ENCODE data around the gene FNDC3A.
"Not testable (repeated sequence)": the region's sequence is repeated elsewhere in the genome, so short reads cannot be mapped to it uniquely, and the experiment has no call there.

Gene FNDC3A

DNA sequence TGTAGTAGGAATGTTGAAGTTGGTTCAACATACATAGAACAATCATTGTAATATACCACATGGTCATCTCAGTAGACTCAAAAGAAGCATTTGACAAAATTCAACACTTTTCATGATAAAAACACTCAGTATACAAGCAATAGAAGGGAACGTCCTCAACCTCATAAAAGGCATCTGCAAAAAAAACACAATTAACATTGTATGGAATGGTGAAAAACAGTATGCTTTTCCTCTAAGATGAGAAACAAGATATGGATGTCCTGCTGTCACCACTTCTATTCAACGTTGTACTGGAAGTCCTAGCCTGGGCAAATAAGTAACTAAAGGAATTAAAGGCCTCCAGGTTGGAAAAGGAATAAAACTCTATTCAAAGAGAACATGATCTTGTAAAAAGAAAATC, 54.5 kb downstream of the FNDC3A start:
- no peak for DNase-seq (ENCODE audit: low read depth in 2 of 2)

DNA sequence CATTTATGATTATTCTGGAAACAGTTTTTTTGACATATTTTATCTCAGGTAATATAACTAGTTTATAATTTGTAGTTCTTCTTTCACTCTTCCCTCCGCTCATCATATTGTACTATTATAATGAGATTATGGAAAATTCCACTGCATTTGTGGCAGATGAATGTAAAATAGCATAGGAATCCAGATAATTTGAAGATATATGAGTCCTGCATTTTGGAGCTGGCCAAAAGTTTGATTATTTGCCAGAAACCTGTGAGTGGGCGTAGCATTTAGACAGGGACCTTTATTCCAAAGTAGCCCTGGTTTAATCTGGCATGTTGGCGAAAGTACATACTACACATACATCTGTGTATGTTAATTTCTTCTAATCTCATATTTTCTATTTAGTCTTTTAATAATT, 65.2 kb downstream of the FNDC3A start:
- DNase-seq (ENCODE audit: low read depth in 2 of 2), result no peak

DNA sequence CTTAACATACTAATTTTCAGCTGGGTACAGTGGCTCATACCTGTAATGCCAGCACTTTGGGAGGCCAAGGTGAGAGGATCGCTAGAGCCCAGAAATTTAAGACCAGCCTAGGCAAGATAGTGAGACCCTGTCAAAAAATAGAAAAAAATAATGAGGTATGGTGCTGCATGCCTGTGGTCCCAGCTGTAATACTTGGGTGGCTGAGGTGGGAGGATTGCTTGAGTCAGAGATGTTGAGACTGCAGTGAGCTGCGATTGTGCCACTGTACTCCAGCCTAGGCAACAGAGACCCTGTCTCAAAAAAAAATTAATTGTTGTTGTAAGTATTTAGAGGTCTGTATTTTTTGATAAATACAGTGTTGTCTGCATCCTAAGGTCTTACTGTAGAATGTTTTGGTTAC, 66.8 kb downstream of the FNDC3A start:
- DNase-seq (ENCODE audit: low read depth in 2 of 2), result no peak

DNA sequence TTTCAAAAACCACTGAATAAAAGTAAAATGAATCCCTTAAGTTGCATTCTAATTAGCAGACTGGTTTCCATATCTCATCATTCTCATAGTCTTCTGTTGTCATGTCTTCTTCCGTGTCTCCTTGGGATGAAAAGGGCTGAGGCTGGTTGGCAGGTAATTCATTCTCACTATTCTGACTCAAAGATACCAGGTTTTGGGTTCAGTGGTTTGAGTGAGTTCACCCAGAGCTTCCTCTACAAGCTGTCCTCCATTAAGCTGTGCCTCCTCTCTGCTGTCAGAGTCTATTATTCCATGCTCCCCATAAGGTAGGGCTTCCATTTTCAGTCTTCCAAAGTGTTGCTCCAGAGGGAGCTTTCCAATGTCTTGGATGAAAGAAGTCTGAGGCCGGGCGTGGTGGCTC, 68.3 kb downstream of the FNDC3A start:
- no peak for DNase-seq (ENCODE audit: low read depth in 2 of 2)

DNA sequence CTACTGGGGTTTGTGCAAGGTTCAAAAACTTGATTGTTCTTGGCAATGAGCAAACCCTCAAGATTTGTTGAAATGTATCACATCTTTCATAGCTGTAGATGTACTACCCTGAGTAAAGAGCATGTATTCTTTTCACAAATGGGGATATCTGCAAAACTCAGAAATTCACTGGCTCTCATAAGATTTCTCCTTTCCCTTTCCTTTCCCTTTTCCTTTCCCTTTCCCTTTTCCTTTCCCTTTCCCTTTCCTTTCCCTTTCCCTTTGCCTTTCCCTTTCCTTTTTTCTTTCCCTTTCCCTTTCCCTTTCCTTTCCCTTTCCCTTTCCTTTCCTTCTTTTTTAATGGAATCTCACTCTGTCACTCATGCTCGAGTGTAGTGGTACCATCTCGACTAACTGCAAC, 69.1 kb downstream of the FNDC3A start:
- no peak for DNase-seq (ENCODE audit: low read depth in 2 of 2)

DNA sequence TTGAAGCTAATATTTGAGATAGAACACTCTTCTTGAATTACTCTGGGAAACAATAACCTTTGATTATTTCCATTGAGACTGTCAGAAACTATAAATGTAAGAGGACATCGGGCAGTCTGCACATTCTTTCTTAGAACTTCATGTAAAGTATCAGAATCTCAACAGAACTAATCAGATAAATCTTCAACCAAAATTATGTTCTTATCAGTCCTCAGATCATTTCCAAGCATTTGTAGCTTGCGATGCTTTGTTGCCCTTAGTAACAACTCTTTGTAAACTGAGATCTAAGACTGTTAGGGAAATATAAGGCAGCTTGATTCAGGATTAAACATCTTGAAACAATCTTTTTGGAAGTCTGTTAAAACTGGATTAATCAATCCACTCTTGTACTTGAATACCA, 70.3 kb downstream of the FNDC3A start:
- no peak for DNase-seq (ENCODE audit: low read depth in 2 of 2)

DNA sequence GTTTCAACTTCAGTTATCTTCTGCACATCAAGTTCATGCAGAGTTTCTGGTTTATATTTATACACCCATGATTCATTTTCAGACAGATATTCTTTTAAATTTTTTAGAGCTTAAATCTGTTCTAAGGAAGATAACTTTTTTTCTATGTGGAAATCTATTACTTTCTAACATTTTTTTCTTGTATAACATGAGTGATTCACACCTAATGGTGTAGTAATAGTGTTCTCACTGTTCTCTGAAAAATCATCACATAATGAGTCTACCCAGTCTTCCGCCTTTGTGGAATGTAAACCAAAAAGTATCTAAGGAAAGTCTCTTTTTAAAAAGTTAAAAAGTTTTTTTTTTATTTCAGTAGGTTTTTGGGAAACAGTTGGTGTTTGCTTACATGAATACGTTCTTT, 70.8 kb downstream of the FNDC3A start:
- DNase-seq (ENCODE audit: low read depth in 2 of 2), result no peak

DNA sequence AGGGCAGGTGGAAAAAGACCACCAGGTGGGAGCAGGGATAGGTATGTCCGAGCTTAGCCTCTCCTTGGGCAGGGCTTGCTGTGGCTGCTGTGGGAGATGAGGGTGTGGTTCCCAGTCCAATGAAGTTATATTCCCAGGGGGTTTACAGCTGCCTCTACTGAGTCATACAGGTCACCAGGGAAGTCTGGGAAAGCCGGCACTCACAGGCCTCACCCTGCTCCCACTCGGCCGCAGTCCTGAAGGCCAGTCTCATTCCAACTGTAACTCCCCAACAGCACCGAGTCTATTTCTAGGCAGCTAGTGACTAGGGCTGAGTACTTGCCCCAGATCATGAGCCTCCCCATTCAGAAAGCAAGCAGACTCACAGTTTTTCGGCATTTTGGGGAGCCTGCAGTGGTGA, 77.1 kb downstream of the FNDC3A start:
- DNase-seq (ENCODE audit: low read depth in 2 of 2), result no peak

DNA sequence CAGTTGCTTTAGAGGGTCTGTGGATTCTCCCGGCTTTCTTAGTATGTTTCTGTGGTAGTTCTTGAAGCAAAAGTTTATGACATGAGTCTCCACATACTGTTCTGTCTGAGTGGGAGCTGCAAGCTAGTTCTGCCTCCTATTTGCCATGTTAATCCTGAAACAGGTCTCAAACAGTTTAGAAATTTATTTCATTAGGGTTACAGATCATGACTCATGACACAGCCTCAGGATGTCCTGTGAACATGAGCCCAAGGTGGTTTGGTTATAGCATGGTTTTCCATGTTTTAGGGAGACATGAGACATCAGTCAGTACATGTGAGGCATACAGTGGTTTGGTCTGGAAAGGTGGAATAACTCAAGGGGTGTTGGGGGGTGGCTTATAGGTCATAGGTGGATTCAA, 77.5 kb downstream of the FNDC3A start:
- no peak for DNase-seq (ENCODE audit: low read depth in 2 of 2)

DNA sequence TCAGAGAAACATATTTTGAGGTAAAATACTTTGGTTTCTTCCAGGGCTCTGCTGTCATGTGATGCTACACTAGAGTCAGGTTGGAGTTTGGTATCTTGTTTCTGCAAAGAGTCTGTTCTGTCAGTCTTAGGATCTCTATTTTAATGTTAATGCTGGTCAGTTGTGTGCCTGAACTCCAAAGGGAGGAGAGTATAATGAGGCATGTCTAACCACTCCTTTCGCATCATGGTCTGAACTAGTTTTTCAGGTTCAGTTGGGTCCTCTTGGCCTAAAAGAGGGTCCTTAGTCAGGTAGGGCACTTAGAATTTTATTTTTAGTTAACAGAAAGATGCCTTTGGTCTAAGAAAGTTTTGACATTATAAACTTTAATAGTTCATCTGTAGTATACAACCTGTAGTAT, 78.2 kb downstream of the FNDC3A start:
- no peak for DNase-seq (ENCODE audit: low read depth in 2 of 2)

DNA sequence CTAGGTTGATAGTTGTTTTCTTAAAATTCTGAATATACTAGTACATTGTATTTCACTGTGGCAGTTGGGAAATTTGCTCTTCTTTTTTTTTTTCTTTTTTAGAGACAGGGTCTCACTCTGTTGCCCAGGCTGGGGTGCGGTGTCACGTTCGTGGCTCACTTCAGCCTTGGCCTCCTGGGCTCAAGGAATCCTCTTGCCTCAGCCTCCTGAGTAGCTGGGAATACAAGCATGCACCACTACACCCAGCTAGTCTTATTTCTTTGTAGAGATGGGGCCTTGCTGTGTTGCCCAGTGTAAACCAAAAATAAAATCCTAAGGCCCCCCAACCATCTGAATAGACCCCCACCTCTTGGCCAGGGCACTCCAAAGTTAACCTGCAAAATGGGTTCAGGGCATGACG, 79.3 kb downstream of the FNDC3A start:
- no peak for DNase-seq (ENCODE audit: low read depth in 2 of 2)

DNA sequence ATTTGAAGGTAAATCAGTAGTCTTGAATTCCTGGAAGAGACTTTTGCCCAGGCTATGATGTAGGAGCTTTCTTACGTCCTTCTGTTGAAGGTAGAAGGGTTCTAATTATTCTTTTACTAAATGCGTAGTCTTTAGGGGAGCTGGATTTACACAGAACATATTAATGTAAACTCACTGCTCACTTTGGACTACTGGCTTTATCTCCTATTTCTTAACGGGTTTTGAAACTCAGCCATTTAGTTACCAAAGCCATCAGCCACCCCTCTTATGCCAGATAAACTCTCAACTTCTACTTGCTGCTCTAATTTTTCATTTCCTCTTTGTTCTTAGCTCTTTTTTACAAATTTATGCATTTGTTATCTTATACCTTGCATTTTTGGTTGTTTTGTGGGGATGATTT, 81.5 kb downstream of the FNDC3A start:
- DNase-seq (ENCODE audit: low read depth in 2 of 2), result no peak

DNA sequence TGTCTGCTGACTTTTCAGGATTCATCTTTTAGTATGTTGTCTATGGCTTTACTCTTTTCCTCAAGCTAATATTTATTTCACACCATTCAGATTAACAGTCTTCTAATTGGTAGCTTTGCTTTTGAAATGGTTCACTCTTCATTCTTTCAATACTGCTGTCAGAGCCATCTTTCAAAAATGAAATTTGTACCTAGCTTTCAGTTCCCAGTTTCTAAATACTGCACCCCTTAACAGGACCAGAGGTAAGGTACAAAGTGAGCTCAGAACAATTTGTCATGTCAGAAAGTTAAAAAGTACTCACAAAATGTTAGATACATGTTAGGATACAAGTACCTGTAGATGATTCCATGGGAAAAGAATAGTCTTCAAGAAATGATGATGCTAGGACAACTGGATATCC, 83.0 kb downstream of the FNDC3A start:
- no peak for DNase-seq (ENCODE audit: low read depth in 2 of 2)

DNA sequence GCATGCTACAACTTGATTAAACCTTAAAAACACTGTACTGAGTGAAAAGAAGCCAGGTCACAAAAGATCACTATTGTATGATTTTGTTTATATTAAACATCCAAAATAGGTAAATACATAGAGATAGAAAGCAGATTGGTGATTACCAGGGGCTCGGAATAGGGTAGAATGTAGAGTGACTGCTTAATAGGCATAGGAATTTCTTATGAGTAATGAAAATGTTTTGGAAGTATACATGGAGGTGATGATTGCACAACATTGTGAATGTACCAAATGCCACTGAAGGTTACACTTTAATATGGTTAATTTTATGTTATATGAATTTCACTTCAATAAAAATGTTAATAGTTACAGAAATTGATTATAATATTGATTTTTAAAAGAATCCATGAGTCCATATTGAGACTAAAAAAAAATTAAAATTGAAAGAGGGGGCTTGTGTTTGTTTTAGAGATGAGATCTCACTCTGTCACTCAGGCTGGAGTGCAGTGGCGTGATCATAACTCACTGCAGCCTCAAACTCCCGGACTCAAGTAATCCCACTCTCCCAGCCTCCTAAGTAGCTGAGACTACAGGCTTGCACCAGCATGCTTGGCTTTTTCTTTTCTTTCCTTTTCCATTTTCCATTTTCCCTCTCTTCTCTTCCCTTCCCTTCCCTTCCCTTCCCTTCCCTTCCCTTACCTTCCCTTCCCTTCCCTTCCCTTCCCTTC, 85.1 kb downstream of the FNDC3A start:
- no peak for DNase-seq (ENCODE audit: low read depth in 2 of 2)

DNA sequence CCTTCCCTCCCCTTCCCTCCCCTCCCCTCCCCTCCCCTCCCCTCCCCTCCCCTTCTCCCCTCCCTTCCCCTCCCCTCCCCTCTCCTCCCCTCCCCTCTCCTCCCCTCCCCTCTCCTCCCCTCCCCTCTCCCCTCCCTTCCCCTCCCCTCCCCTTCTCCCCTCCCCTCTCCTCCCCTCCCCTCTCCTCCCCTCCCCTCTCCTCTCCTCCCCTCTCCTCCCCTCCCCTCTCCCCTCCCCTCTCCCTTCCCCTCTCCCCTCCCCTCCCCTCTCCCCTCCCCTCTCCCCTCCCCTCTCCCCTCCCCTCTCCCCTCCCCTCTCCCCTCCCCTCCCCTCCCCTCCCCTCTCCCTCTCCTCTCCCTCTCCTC, 85.7 kb downstream of the FNDC3A start:
- DNase-seq (ENCODE audit: low read depth in 2 of 2), result not testable (repeated sequence)

DNA sequence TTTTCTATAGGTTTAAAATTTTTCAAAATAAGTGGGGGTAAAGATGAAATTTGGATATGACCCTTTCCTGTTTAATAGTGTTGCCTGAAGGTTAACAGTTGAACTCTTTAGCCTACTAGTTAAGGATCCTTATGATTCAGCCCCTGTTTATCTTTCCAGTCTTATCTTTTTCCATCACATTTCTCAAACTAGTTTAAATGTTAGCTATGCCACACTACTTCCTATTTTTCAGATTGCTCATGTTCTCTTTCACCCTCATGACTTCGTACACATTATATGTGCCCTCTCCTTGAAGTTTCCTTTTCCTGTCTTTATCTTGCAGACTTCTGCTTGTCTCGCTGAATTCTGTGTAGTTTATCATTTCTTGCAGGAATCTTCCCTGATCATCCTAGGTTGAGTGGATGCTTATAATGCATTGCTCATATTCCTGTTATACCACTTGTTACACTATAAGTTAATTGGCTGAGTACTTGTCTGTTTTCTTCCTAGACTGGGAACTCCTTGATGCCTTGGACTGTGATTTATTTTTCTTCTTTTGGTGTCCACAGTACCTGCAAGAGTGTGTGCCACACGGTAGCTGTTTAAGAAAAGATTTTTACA, 86.7 kb downstream of the FNDC3A start:
- no peak for DNase-seq (ENCODE audit: low read depth in 2 of 2)

DNA sequence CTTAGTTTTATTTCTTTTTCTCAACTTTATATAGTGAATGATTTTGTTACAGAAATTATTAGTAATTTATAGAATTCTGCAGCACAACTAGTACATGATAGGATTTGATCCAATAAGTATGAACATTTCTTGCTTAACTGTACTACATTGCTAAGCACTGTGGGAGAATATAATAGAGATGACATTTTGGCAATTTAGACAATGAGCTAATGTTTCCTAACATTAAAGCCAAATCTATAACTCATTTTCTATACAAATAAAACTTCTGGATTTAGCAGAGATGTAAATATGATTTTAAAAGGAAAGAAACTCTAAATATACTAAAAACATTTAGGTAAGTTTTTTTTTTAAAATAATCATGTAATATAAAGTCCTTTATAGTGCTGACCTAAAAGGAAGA, 87.3 kb downstream of the FNDC3A start:
- DNase-seq (ENCODE audit: low read depth in 2 of 2), result no peak

DNA sequence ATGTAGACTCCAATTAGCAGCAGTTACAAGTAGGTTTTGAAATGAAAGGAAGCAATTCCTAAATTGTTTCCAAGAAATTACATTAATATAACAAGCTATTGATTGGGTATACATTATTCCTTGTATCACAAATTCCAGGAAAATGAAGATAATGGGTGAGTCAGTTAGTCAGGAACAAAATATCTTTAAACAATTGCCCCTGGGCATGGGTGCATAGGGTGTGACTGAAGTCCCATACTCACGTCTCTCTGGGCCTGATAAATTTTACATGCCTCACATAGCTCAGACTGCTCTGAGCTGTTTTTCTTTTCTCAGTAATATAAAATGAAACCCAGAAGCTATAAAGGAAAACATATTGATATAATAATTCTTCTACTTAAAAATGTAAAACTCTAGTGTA, 87.8 kb downstream of the FNDC3A start:
- DNase-seq (ENCODE audit: low read depth in 2 of 2), result no peak

DNA sequence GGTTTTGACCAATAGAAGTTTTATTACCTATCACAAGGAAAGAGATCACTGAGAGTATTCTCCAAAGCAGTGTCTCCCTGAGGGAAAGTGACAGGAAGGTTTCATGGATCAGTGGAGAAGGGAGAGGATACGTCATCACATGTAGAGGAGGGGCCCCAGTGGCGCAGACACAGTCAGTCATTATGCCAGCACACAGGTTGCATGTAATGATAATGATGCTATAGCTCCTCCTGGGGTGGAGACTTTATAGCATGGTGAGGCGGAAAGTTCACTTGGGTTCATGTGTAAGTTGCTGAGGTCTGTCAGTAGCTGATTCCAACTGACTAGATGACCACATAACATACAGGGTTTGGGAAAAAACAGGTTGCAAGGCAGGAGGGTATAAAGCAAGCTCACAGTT, 88.8 kb downstream of the FNDC3A start:
- DNase-seq (ENCODE audit: low read depth in 2 of 2), result no peak

DNA sequence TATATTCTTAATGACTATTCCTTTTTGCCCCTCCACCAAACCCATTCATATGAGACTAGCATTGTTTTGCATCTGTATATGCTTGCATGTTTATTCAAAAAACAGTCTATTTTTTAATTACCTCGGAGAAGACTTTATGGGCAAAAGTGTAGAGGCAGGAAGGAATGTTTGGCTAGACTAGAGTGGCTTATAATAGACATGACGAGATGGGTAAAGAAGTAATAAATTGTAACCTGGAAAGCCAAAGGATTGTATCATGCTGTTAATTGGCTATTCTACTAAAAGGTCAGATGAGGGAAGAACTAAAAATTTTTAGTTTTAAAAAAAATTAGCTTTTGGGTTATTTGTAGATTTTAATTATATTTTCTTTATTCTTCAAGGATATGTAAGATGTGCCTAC, 91.1 kb downstream of the FNDC3A start:
- no peak for DNase-seq (ENCODE audit: low read depth in 2 of 2)

DNA sequence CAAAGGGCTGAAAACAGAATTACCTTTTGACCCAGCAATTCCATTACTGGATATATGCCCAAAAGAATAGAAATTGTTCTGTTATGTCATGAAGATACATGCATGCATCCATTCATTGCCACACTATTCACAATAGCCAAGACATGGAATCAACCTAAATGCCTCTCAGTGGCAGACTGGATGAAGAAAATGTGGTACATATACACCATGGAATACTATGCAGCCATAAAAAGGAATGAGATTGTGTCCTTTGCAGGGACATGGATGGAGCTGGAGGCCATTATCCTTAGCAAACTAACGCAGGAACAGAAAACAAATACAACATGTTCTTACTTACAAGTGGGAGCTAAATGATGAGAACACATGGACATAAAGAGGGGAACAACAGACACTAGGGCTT, 92.8 kb downstream of the FNDC3A start:
- not testable (repeated sequence) for DNase-seq (ENCODE audit: low read depth in 2 of 2)

DNA sequence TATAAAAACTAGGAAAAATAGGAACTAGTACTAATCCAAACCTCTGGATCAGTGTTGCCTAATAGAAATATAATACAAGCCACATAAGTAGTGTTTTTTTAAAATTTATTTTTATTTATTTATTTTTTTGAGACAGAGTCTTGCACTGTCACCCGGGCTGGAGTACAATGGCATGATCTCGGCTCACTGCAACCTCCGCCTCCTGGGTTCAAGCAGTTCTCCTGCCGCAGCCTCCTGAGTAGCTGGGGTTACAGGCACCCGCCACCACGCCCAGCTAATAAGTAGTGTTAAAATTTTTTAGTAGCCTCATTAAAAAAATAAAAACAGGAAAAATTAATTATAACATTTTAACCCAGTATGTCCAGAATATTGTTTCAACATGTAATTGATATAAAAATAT, 94.3 kb downstream of the FNDC3A start:
- DNase-seq (ENCODE audit: low read depth in 2 of 2), result not testable (repeated sequence)

DNA sequence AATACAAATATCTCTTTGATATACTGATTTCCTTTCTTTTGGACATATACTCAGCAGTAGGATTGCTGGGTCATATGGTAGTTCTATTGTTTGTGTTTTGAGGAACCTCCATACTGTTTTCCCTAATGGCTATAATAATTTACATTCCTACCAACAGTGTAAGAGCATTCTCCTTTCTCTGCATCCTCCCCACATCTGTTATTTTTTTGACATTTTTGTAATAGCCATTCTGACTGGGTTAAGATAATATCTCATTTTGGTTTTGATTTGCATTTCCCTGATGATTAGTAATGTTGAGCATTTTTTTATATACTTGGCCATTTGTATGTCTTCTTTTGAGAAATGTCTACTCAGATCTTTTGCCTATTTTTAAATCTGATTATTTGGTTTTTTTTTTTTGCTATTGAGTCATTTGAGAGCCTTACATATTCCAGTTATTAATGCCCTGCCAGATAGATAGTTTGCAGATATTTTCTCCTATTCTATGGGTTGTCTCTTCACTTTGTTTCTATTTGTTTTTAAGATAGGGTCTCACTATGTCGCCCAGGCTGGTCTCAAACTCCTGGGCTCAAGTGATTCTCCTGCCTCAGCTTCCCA, 95.7 kb downstream of the FNDC3A start:
- DNase-seq (ENCODE audit: low read depth in 2 of 2), result no peak
